Esophagus squamous epithelium (tissue), 4 donors: ENCODE measurements around the gene GLS.

Experiments
- CTCF ChIP-seq, 6 experiments: fragments of 450-650 bp in 4 of 6; fragments of 200-600 bp in 2 of 6; sonication (generic) in 2 of 6; IDR thresholded peaks; one replicate each; pipeline ENCODE4 v1.5.1; 2016 to 2019; ENCODE audit warnings: antibody characterized with exemption in 6 of 6, mild to moderate bottlenecking in 4 of 6, moderate library complexity in 4 of 6
- POLR2A ChIP-seq, 4 donors: fragments of 450-650 bp; IDR thresholded peaks; one replicate each; pipeline ENCODE4 v1.6.1; 2017; ENCODE audit warnings: antibody characterized with exemption in 4 of 4, mild to moderate bottlenecking in 4 of 4, moderate library complexity in 3 of 4

- TF ChIP-seq CTCF (IDR thresholded peaks at IDR 0.05), result no peak
- no peak for TF ChIP-seq POLR2A (IDR thresholded peaks at IDR 0.05)
Measured at GRCh38 chr2:190968522-190968921, 87.9 kb downstream of the GLS start.
